Stimulated activated CD4-positive, alpha-beta T cell treated with anti-CD3 and anti-CD28 coated beads, Interleukin-4, amount 100 ng/mL, for 4 hours (primary cell): ENCODE data around the gene HPCAL1.

Experiments used
- DNase-seq, 2 experiments: peaks; one replicate each; pipeline ENCODE4 v3.0.0-alpha.2; 2020

HPCAL1 gene

GRCh38 chr2:10392951-10393639 lies 90.4 kb downstream of the HPCAL1 start:
- no peak for DNase-seq

- DNase-seq: no peak
Observed at GRCh38 chr2:10393640-10393982, 90.9 kb downstream of the HPCAL1 start.

- DNase-seq: no peak
Observed at GRCh38 chr2:10395893-10396292, 93.2 kb downstream of the HPCAL1 start.

- no peak for DNase-seq
Observed at GRCh38 chr2:10396464-10396863, 93.8 kb downstream of the HPCAL1 start.

- no peak for DNase-seq
Observed at GRCh38 chr2:10397297-10397875, 94.7 kb downstream of the HPCAL1 start.

- DNase-seq: no peak
Observed at GRCh38 chr2:10397878-10398277, 95.2 kb downstream of the HPCAL1 start.

- no peak for DNase-seq
Observed at GRCh38 chr2:10398496-10398895, 95.8 kb downstream of the HPCAL1 start.

- DNase-seq: no peak
Observed at GRCh38 chr2:10399358-10399757, 96.7 kb downstream of the HPCAL1 start.

- DNase-seq: no peak
Observed at GRCh38 chr2:10400002-10400401, 97.3 kb downstream of the HPCAL1 start.

- DNase-seq: no peak
Observed at GRCh38 chr2:10400568-10400977, 97.9 kb downstream of the HPCAL1 start.

- DNase-seq: no peak
Observed at GRCh38 chr2:10400978-10401951, 98.6 kb downstream of the HPCAL1 start.

GRCh38 chr2:10402062-10402585 lies 99.4 kb downstream of the HPCAL1 start:
- no peak for DNase-seq

- no peak for DNase-seq
Observed at GRCh38 chr2:10402653-10403215, 100.0 kb downstream of the HPCAL1 start.

GRCh38 chr2:10404324-10405143 lies 101.8 kb downstream of the HPCAL1 start:
- no peak for DNase-seq

- DNase-seq: no peak
Observed at GRCh38 chr2:10405448-10405847, 102.7 kb downstream of the HPCAL1 start.

- no peak for DNase-seq
Observed at GRCh38 chr2:10406016-10406415, 103.3 kb downstream of the HPCAL1 start.

- DNase-seq: no peak
Observed at GRCh38 chr2:10406491-10407188, 103.9 kb downstream of the HPCAL1 start.

GRCh38 chr2:10407432-10407831 lies 104.7 kb downstream of the HPCAL1 start:
- no peak for DNase-seq

- DNase-seq: peak; percentile 49 to 71
Observed at GRCh38 chr2:10407841-10408648, 105.3 kb downstream of the HPCAL1 start.
